Fibroblast of the aortic adventitia (primary cell): Measurements from ENCODE around the gene ATP1A3. TPM values are rescaled to one million over a fixed set of nuclear protein-coding genes. Genes with fewer than 3 reads are reported as not detected.

ENCODE experiments used
- DNase-seq: peaks from one replicate; pipeline ENCODE4 v3.0.0-alpha.2; 2010; ENCODE audit warnings: low read depth
- H3K4me3 ChIP-seq: 2 replicates; pipeline ENCODE4 v1.5.1; 2011; ENCODE audit warnings: low read depth, mild to moderate bottlenecking, control low read depth, low read length, moderate library complexity
- total RNA-seq: library from RNA; depleted of rRNA; stranded (reverse); fragments of >200 nt; gene quantifications from 2 replicates; pipeline ENCODE4 v1.2.3, GENCODE V29; 2012; ENCODE audit warnings: low replicate concordance
- TF ChIP-seq, protein P1 (sequence below): IDR thresholded peaks from 2 replicates; pipeline ENCODE4 v1.5.1; 2011; ENCODE audit warnings: mild to moderate bottlenecking, low read length, control low read depth, inconsistent platforms; ENCODE audit not compliant: insufficient read depth

Gene ATP1A3
- total RNA-seq, 1 donor, result not detected

DNA sequence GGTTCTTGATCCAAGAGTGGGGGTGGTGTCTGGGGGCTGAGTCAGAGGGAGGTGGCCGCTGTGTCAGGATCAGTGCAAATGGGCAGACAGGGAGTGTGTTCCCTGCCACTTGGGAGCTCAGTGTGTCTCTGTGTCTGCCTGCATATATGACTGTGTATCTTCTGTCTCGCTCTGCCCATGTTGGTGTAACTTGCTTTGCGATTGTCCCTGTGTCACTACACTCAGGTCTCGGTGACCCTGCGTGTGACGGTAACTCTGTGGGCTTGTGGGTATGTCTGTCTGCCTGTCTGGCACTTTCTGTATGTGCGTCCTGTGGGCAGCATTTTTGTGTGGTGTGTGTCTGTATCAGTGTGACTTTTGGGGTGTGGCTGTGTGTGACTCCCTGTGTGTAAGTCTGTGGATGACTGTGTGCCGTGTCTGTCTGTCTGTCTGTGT is 57.6 kb downstream of the ATP1A3 start:
- DNase-seq, result no peak
- H3K4me3 ChIP-seq, result no peak overlapping the region
- TF ChIP-seq, protein P1, sequence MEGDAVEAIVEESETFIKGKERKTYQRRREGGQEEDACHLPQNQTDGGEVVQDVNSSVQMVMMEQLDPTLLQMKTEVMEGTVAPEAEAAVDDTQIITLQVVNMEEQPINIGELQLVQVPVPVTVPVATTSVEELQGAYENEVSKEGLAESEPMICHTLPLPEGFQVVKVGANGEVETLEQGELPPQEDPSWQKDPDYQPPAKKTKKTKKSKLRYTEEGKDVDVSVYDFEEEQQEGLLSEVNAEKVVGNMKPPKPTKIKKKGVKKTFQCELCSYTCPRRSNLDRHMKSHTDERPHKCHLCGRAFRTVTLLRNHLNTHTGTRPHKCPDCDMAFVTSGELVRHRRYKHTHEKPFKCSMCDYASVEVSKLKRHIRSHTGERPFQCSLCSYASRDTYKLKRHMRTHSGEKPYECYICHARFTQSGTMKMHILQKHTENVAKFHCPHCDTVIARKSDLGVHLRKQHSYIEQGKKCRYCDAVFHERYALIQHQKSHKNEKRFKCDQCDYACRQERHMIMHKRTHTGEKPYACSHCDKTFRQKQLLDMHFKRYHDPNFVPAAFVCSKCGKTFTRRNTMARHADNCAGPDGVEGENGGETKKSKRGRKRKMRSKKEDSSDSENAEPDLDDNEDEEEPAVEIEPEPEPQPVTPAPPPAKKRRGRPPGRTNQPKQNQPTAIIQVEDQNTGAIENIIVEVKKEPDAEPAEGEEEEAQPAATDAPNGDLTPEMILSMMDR, result no peak

DNA sequence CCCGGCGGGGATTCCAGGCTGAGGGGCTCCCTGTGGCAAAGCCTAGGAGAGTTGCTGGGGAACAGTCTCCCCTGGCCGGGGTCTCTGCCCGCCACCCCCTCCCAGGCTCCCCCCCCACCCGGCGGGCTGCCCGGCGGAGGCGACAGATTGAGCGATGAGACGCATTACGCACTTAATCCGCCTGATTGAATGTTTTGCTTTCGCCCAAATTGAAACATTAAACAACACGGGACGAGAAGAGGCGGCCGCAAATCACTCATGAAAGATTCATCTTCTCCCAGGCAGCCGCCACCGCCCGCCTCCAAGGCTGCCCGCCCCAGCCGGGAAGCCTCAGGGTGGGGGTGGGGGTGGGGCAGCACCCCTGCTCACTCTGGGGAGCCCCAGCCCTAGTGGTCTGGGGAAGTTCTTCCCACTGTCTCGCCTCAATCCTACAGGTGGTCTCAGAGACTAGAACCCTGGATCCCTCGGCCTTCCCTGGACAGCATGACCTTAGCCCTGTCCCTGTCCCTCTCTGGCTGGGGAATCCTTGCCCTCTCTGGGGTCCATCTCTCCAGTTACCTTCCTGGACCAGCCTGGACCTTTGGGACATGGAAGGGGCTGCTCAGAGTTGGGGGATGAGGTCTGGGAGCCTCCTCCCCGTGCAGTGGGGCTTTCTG is 58.1 kb downstream of the ATP1A3 start:
- DNase-seq, result no peak
- H3K4me3 ChIP-seq, result no peak overlapping the region
- TF ChIP-seq, protein P1, result no peak

DNA sequence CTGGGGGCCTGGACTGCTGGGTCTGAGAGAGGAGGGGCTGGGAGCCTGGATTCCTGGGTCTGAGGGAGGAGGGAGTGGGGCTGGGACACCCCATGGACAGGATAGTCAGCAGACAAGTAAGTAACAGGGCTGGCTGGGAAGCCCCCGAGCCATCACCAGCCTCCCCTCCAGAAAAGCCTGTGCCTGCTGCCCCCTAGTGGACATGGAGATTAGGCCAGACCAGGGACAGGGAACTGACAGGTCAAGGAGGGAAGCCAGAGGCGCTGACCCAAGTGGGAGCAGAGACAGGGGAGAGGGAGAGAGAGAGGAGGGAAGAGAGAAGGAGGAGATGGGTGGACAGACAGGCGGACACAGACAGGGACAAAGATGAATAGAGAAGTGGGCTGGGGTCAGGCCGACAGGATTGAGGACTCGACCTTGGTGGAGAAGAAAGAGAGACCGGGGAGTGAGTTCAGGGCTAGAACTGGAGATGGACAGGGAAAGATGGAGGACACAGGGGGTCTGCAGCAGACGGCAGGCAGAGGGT is 59.1 kb downstream of the ATP1A3 start:
- H3K4me3 ChIP-seq, result no peak overlapping the region
- peak; percentile 53 for DNase-seq
- TF ChIP-seq, protein P1, result peak; percentile 97

DNA sequence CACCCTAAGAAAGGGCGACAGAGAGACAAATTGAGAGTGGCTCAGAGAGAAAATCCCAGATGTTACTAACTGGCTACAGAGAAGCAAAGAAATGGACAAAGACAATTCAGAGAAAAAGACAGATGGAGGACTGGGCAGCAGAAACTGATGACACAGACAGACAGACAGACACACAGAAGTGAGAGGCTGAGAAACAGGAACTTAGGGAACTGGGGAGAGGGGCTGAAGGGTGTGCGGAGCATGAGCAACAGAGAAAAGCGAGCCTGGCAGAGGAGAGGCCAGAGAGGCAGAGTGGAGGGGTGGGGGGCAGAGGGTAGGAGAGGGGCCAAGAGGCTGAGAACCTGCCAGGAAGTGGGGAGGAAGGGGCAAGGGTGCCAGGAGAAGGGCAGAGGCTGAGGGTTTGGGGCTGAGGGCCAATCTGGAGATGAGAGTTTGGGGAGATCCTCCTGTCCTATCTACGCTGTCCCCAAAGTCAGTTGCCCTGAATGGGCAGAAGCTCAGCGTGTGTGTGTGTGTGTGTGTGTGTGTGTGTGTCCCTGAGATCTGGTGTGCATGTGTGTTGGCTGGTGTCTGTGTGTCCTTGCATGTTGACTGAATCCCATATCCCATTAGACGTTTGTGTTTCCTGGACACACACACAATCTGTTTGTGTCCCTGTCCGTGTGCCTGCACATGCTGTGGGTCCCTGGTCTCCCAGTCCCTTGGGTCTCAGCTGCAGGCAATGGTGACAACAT is 60.2 kb downstream of the ATP1A3 start:
- TF ChIP-seq, protein P1, result no peak
- H3K4me3 ChIP-seq, result no peak overlapping the region
- DNase-seq, result no peak

DNA sequence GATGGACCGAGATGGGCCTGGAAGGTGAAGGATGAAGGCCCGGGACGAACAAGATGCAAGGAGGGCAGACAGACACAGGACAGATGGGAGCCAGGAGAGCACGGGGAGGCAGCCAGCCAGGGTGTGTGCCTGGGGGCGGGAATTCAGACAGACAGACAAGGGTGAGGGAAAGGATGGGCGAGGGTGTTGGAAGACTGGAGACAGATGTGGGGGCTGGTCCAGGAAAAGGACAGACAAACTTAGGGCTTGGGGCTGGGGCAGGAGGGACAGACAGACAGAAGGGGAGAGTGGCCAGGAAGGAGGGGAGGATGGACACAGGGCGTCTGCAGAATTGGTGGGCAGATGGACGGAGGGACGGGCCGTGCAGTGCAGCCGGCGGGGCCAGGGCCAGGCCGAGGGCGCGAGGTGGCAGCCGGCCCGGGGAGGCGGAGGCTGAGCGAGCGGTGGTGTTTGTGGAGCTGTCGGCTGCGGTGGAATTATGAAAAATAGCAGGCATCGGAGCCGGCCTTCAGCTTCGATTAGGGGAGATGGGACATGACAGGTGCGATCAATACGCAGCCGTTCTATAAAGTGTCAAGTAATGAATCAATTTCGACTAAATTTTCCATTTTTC is 61.2 kb downstream of the ATP1A3 start:
- TF ChIP-seq, protein P1, result no peak
- no peak overlapping the region for H3K4me3 ChIP-seq
- DNase-seq, result no peak

DNA sequence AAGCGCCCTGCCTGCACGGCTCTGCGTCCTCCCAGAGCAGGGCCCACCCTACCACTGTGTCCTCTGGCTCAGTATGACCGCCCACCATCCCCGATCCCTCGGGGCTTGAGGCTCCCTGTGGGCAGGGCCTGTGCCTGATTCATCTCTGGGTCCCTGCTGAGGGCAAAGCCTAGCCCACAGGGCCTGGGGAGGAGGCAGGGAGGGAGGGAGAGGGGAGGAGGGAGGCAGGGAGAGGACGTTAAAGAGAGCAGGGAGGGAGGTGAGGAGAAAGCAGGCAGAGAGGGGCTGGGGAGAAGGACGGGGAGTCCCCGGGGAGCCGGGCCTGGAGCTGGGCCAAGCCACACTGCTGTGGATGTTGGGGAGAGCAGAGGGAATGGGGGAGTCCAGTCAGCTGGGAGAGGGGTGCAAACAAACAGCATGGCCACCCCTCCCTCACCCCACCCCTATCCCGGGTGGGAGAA is 61.7 kb downstream of the ATP1A3 start:
- no peak for DNase-seq
- H3K4me3 ChIP-seq, result no peak overlapping the region
- TF ChIP-seq, protein P1, result no peak
